HepG2 (cell line): ENCODE data around the gene SEC14L1. TPM values are rescaled to one million over a fixed set of nuclear protein-coding genes. Genes with fewer than 3 reads are reported as not detected.

Experiments
- ATF6 ChIP-seq: sonication (generic); formaldehyde crosslinking; conservative IDR thresholded peaks from 2 replicates; pipeline ENCODE4 v1.4.0; 2020; ENCODE audit warnings: missing genetic modification reagents
- CBFB ChIP-seq: sonication (generic); formaldehyde crosslinking; IDR thresholded peaks from 2 replicates; pipeline ENCODE4 v1.4.0; 2020; ENCODE audit warnings: missing genetic modification reagents
- FOXP4 ChIP-seq: sonication (generic); formaldehyde crosslinking; IDR thresholded peaks from 2 replicates; pipeline ENCODE4 v1.4.0; 2020; ENCODE audit warnings: missing genetic modification reagents
- KAT2B ChIP-seq: fragments of 150-350 bp; IDR thresholded peaks from 2 replicates; pipeline ENCODE4 v1.6.1; 2014; ENCODE audit warnings: low read depth, low read length, borderline replicate concordance
- PRDM15 ChIP-seq: sonication (generic); formaldehyde crosslinking; IDR thresholded peaks from 2 replicates; pipeline ENCODE4 v1.4.0; 2020; ENCODE audit warnings: missing genetic modification reagents
- REPIN1 ChIP-seq: sonication (generic); formaldehyde crosslinking; IDR thresholded peaks from 2 replicates; pipeline ENCODE4 v1.8.0; 2022; ENCODE audit warnings: missing genetic modification reagents, low read depth, mild to moderate bottlenecking, borderline replicate concordance
- THYN1 ChIP-seq: sonication (generic); formaldehyde crosslinking; IDR thresholded peaks from 2 replicates; pipeline ENCODE4 v1.8.1; 2023; ENCODE audit warnings: low read depth, mild to moderate bottlenecking, moderate library complexity, missing genetic modification reagents, borderline replicate concordance
- ZBTB26 ChIP-seq: IDR thresholded peaks from 2 replicates; pipeline ENCODE4 v1.6.1; 2016; ENCODE audit warnings: missing compliant biosample characterization, missing genetic modification reagents, borderline replicate concordance
- ZBTB38 ChIP-seq: sonication (generic); formaldehyde crosslinking; IDR thresholded peaks from 2 replicates; pipeline ENCODE4 v1.5.1; 2020; ENCODE audit warnings: mild to moderate bottlenecking, missing genetic modification reagents
- ZNF232 ChIP-seq: sonication (generic); formaldehyde crosslinking; IDR thresholded peaks from 2 replicates; pipeline ENCODE4 v1.4.0; 2020; ENCODE audit warnings: missing genetic modification reagents, borderline replicate concordance
- ZNF296 ChIP-seq: sonication (generic); formaldehyde crosslinking; conservative IDR thresholded peaks from 2 replicates; pipeline ENCODE4 v1.5.0; 2020; ENCODE audit warnings: mild to moderate bottlenecking, missing genetic modification reagents
- ZNF354B ChIP-seq: sonication (generic); formaldehyde crosslinking; IDR thresholded peaks from 2 replicates; pipeline ENCODE4 v1.8.0; 2022; ENCODE audit warnings: mild to moderate bottlenecking, missing genetic modification reagents
- ZNF687 ChIP-seq: sonication (generic); formaldehyde crosslinking; IDR thresholded peaks from 2 replicates; pipeline ENCODE4 v1.5.1; 2020; ENCODE audit warnings: mild to moderate bottlenecking, missing genetic modification reagents, moderate library complexity
- ZNF776 ChIP-seq: sonication (generic); formaldehyde crosslinking; IDR thresholded peaks from 2 replicates; pipeline ENCODE4 v1.4.0; 2020; ENCODE audit warnings: mild to moderate bottlenecking, missing genetic modification reagents
- polyA plus RNA-seq, 8 experiments: library from polyadenylated mRNA; depleted of rRNA in 3 of 8; stranded (reverse) in 7 of 8; unstranded in 1 of 8; fragments of >200 nt; fragmentation: Illumina TruSeq in 4 of 8; extraction: Trizol in 4 of 8; gene quantifications; 2 replicates each; pipeline versions ENCODE4 v1.2.1 to v1.2.3, GENCODE V29; 2011 to 2016; ENCODE audit warnings: low read depth in 4 of 8, missing spikeins in 1 of 8, mixed read lengths in 1 of 8; ENCODE audit not compliant: insufficient read depth in 1 of 8
- total RNA-seq, 5 experiments: library from RNA; depleted of rRNA; stranded (reverse); fragments of >200 nt; fragmentation: Illumina TruSeq; extraction: Trizol; gene quantifications; 2 replicates each; pipeline ENCODE4 v1.2.3, GENCODE V29; 2016; ENCODE audit warnings: low read depth in 1 of 5

Gene SEC14L1
- total and polyA plus RNA-seq, 2 of the 13 experiments (the other 11 are each of a cell fraction or from before 2014, with no cell fraction given), result 26.3 to 43.9 TPM

- no peak for TF ChIP-seq PRDM15
- no peak for TF ChIP-seq KAT2B
- TF ChIP-seq ZNF776 (CRISPR knock-in tag), result peak; percentile 54; the same call in 1 of the 2 replicates
- TF ChIP-seq ZNF232, result peak; percentile 25; the same call in 1 of the 2 replicates
- TF ChIP-seq CBFB (CRISPR knock-in tag), result peak; percentile 86
- TF ChIP-seq ZBTB38 (CRISPR knock-in tag), result peak; percentile 55; the same call in 1 of the 2 replicates
- TF ChIP-seq FOXP4 (CRISPR knock-in tag), result peak; percentile 61; the same call in 1 of the 2 replicates
- no peak for TF ChIP-seq ZNF354B (CRISPR knock-in tag)
- TF ChIP-seq ZNF687, result peak; percentile 98
- peak; percentile 55; the same call in 1 of the 2 replicates for TF ChIP-seq REPIN1 (CRISPR knock-in tag)
- 0 out of 2 replicates have a peak, but pooled peaks have one; percentile 89 for TF ChIP-seq ATF6 (CRISPR knock-in tag)
- TF ChIP-seq THYN1 (CRISPR knock-in tag), result no peak
- TF ChIP-seq ZNF296 (CRISPR knock-in tag), result no peak
- peak; percentile 88 for TF ChIP-seq ZBTB26 (CRISPR knock-in tag)
Observed at GRCh38 chr17:77140166-77140877, 447 bp upstream of the SEC14L1 start (continued).
